HG02610 (cell line): ENCODE measurements around the gene SENP1.

Experiments
- ATAC-seq: cut with Tn5 transposase; IDR thresholded peaks from one replicate; pipeline ENCODE4 v1.9.1; 2021; ENCODE audit warnings: mild to moderate bottlenecking, moderate library complexity; ENCODE audit not compliant: unreplicated experiment

Gene SENP1

GRCh38 chr12:48068457-48068856, 37.4 kb downstream of the SENP1 start:
- ATAC-seq = no peak

- peak; percentile 54 for ATAC-seq
Measured at GRCh38 chr12:48067250-48067938, 38.5 kb downstream of the SENP1 start.

- ATAC-seq = no peak
Measured at GRCh38 chr12:48065041-48065440, 40.8 kb downstream of the SENP1 start.

GRCh38 chr12:48063530-48063929, 42.3 kb downstream of the SENP1 start:
- ATAC-seq = no peak

- no peak for ATAC-seq
Measured at GRCh38 chr12:48061938-48062719, 43.8 kb downstream of the SENP1 start.

GRCh38 chr12:48060474-48060873, 45.4 kb downstream of the SENP1 start:
- no peak for ATAC-seq

GRCh38 chr12:48058771-48059170, 47.1 kb downstream of the SENP1 start:
- ATAC-seq = no peak

GRCh38 chr12:48054955-48055821, 50.7 kb downstream of the SENP1 start:
- no peak for ATAC-seq

GRCh38 chr12:48053883-48054282, 52.0 kb downstream of the SENP1 start:
- no peak for ATAC-seq

GRCh38 chr12:48053122-48053521, 52.8 kb downstream of the SENP1 start:
- no peak for ATAC-seq

- ATAC-seq = no peak
Measured at GRCh38 chr12:48051681-48052080, 54.2 kb downstream of the SENP1 start.

- no peak for ATAC-seq
Measured at GRCh38 chr12:48050174-48050573, 55.7 kb downstream of the SENP1 start.

GRCh38 chr12:48045965-48046518, 59.8 kb downstream of the SENP1 start:
- ATAC-seq = no peak

GRCh38 chr12:48045061-48045846, 60.6 kb downstream of the SENP1 start:
- ATAC-seq = no peak

- ATAC-seq = no peak
Measured at GRCh38 chr12:48044396-48044795, 61.5 kb downstream of the SENP1 start.

- no peak for ATAC-seq
Measured at GRCh38 chr12:48043771-48044170, 62.1 kb downstream of the SENP1 start.

- ATAC-seq = no peak
Measured at GRCh38 chr12:48041591-48042423, 64.1 kb downstream of the SENP1 start.

GRCh38 chr12:48040354-48040753, 65.5 kb downstream of the SENP1 start:
- ATAC-seq = no peak

- no peak for ATAC-seq
Measured at GRCh38 chr12:48039151-48039550, 66.7 kb downstream of the SENP1 start.
